H54 (cell line): ENCODE results near the gene SLC66A1.

Experiments
- DNase-seq: peaks from one replicate; pipeline ENCODE4 v3.0.0; 2011; ENCODE audit warnings: low spot score, mixed read lengths; ENCODE audit not compliant: insufficient read length
- FAIRE-seq: peaks from 3 replicates; lab custom pipeline; 2011; peaks lifted over from hg19 to GRCh38; lab: Jason Lieb, UNC
- POLR2A ChIP-seq: IDR thresholded peaks from 2 replicates; pipeline ENCODE4 v1.6.1; 2011; ENCODE audit warnings: low read depth, mild to moderate bottlenecking, low read length

SLC66A1 gene

GRCh38 chr1:19310720-19311502 lies 1.2 kb upstream of the SLC66A1 start:
- DNase-seq = no peak
- FAIRE-seq = no peak
- no peak for TF ChIP-seq POLR2A

DNA sequence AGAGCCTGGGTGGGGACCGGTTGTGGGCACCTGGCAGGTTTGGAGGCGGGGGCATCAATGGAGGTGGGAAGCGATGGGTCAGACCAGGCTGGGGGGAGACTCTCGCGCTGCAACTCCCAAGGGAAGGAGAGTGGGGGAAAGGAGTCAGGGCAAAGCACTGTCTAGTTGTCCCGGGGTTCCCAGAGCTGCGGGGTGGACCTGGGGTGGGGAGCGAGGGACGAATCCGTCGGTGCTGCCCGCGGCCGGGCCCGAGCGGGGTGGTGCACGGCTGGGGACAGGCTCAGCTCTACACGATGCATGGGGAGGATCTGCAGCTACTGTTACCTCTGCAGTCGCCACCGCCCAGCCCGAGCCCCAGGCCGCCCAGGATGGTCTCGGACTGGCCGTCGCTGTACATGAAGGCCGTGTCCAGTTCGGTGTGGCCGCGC lies 609 bp upstream of the SLC66A1 start:
- FAIRE-seq = no peak
- TF ChIP-seq POLR2A = no peak
- peak; percentile 23 for DNase-seq

GRCh38 chr1:19312782-19313635 lies 883 bp downstream of the SLC66A1 start:
- no peak for DNase-seq
- no peak for FAIRE-seq
- no peak for TF ChIP-seq POLR2A

GRCh38 chr1:19313636-19313959 lies 1.5 kb downstream of the SLC66A1 start:
- FAIRE-seq = no peak
- no peak for TF ChIP-seq POLR2A
- no peak for DNase-seq

GRCh38 chr1:19313961-19314882 lies 2.1 kb downstream of the SLC66A1 start:
- DNase-seq = no peak
- TF ChIP-seq POLR2A = no peak
- FAIRE-seq = no peak

- TF ChIP-seq POLR2A = no peak
- FAIRE-seq = no peak
- DNase-seq = peak; percentile 25
Observed at GRCh38 chr1:19315378-19316198, 3.5 kb downstream of the SLC66A1 start.

DNA sequence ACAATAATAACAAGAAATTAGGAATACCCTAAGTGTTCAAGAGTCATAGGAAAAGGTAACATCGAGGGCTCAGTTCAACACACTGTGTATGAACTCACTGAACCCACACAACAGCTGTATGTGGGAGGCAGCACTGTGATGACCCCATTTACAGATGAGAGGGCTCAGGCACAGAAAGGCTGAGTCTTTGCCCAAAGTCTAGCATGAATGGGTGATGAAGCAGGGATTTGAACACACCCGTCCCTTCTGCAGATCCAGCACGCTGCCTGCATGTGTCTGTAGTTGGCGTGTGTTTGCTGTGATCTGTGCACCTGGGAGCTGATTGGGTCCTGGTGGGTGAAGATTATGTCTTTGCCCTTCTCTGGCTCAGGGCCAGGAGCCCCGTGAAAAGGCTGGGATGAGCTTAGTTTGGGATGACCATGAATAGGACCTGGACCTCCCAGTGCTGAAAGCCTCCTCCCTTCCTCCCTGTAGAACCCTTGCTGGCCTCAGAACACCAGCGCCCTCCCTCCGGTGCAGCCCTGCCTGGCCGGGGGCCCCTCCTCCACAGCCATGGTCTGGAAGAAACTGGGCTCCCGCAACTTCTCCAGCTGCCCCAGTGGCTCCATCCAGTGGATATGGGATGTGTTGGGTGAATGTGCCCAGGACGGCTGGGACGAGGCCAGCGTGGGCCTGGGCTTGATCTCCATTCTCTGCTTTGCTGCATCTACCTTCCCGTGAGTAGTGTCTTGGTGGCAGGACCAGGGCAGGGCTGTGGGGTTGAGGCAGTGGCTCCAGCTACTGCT lies 5.2 kb downstream of the SLC66A1 start:
- FAIRE-seq (no peak), DNase-seq (no peak)

GRCh38 chr1:19319196-19319595 lies 7.1 kb downstream of the SLC66A1 start:
- TF ChIP-seq POLR2A = no peak
- FAIRE-seq (no peak), DNase-seq (no peak)

More for the DNA sequence above, 5.2 kb downstream of the SLC66A1 start:
- no peak for TF ChIP-seq POLR2A

GRCh38 chr1:19321071-19321470 lies 8.9 kb downstream of the SLC66A1 start:
- TF ChIP-seq POLR2A = no peak
- FAIRE-seq (no peak), DNase-seq (no peak)

DNA sequence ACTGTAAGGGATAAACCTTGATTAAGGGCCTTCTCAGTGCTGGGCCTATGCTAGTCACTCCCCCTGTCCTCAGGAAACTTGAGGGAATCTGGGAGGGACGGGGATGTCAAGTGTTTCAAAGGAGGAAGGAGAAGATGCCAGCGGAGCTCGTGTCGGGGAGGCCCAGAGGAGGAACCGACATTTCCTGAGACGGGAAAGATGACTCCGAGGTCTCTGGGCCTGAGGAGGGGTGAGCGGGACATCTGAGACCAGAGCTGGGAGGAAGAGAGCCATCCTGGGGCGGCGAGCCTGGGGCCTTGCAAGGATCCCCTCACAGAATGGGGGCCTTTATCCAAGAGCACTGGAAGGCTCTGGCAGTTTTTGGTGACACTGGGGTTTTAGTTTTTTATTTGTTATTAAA lies 10.4 kb downstream of the SLC66A1 start:
- DNase-seq (no peak), FAIRE-seq (no peak)
- TF ChIP-seq POLR2A = no peak

DNA sequence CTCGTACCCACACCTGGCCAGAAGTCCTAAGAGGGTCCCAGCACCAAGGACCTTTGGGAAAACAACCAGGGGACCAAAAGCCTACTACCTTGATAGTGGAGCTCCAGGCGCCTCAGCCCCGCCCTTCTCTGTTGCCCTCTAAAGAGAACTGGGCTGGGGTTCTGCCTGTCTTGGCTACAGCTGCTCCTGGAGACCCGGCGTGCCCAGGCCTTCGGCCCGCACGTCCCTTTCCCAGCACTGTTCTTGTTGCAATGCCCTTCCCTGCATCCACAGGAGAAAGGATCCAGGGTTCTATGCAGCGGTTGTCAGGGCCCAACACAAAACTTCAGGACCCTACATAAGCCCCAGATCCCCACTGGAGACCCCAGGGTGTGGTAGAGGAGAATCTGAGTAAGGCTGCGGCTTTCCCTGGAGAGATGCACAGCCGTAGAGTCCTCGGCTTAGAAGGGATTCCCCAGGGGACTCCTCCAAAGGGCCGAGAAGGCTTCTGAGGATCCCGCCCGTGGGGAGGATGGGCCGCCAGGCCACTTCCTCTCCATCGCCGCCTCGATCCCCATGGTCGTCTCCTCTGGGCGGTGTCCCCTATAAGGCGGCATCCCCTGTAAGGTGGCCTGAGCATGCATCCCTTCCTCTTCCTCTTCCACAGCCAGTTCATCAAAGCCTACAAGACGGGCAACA lies 12.0 kb downstream of the SLC66A1 start:
- no peak for TF ChIP-seq POLR2A
- FAIRE-seq (no peak), DNase-seq (no peak)

DNA sequence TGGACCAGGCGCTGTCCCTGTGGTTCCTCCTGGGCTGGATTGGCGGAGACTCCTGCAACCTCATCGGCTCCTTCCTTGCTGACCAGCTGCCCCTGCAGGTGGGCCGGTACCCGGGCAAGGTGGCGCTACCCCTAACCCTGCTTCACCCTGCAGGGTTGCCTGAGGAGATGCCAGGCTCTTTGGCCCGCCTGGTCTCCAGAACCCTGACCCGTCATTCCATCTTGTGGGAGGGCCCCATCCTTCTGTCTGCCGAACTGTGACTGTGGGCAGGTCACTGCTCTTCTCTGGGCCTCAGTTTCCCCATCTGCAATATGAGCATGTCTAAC lies 12.5 kb downstream of the SLC66A1 start:
- FAIRE-seq (no peak), DNase-seq (no peak)
- TF ChIP-seq POLR2A = no peak
